ENCODE results near the gene FAM81B.

DNA sequence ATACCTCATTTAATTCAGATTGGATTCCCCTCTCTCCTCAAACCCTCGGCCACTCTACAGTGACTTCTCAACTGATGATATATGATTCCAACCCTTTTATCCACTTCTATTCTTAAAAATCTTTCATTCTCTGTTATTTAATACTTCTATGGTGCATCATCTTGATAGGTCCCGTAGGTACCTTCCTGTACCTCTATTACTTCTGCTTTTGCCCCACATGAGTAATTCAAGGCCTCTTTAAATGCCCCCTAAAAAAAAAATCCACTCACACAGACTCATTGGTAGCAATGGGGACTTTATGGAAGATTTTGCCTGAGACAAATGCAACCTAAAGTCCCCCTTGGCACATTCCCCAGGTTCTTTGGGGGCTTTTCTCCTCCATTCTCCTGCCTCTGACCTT is 54.3 kb downstream of the FAM81B start:
- no peak for TF ChIP-seq POLR2A (IDR thresholded peaks at IDR 0.05)
- TF ChIP-seq, protein P1, sequence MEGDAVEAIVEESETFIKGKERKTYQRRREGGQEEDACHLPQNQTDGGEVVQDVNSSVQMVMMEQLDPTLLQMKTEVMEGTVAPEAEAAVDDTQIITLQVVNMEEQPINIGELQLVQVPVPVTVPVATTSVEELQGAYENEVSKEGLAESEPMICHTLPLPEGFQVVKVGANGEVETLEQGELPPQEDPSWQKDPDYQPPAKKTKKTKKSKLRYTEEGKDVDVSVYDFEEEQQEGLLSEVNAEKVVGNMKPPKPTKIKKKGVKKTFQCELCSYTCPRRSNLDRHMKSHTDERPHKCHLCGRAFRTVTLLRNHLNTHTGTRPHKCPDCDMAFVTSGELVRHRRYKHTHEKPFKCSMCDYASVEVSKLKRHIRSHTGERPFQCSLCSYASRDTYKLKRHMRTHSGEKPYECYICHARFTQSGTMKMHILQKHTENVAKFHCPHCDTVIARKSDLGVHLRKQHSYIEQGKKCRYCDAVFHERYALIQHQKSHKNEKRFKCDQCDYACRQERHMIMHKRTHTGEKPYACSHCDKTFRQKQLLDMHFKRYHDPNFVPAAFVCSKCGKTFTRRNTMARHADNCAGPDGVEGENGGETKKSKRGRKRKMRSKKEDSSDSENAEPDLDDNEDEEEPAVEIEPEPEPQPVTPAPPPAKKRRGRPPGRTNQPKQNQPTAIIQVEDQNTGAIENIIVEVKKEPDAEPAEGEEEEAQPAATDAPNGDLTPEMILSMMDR (IDR thresholded peaks at IDR 0.05), result no peak

Data from right lobe of liver (tissue), 4 donors.